ELF-1 (cell line): Measurements from ENCODE around the gene ADCY1.
"Not testable (repeated sequence)": the region's sequence is repeated elsewhere in the genome, so short reads cannot be mapped to it uniquely, and the experiment has no call there.

ENCODE experiments used
- DNase-seq: peaks from one replicate; pipeline ENCODE4 v3.0.0-alpha.2; 2016; ENCODE audit warnings: low read depth, low spot score

ADCY1 gene

DNA sequence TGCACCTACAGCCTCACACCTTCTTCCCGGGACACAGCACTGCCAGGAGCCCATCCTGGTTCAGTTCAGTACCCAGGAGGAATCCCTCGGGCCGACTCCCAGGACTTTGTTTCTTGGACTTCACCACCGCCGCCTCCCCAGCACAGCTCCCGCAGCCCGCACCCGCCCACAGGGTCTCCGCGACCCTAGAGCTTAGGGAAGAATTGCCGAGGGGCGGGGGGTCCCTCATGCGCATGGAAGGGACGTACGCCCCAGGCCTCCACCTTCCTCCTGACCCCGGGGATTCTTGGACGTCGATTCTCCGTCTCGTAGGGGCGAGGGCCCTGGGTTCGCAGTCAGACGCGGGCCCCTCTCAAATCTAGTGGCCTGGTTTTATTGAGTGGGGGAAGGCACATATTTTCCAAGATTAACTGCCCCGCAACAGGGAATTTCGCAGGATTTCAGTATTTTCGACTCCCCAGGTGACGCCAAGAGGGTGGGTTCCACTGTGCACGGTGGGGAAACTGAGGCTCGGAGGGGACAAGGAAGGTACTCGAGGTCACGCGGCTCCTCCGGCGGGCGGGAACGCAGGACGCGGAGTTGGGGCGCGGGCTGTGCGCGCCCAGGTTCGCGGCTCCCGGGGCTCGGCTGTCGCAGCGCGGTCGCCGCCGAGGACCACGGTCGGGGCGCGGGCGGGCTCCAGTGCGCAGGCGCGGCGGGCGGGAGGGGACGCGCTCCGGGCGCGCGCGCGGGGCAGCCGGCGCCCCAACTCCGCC, at the start of gene ADCY1:
TSS of gene ADCY1 (plus strand) at position 708 of the 755 bp plus-strand sequence. CDS start 176 bp downstream, outside the sequence.
- no peak for DNase-seq

DNA sequence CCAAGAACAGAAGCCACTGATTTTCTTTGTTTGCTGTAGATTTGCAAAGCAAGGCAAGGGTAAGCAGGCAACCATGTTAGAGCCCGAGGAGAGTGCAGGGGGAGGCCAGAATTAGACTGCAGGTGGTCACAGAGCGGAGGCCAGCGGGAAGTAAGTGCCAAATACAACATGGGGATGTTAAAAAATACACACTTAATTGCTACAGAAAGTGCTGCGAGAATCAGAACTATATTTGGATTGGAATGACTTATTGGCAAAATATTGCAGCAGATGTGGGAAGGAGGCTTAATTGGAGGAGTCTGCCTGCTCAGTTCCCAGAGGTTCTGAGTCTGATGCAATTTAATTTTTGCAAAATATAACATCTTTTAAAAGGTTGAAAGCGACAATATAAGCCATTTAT, 49.7 kb upstream of the ADCY1 start:
- DNase-seq, result no peak

DNA sequence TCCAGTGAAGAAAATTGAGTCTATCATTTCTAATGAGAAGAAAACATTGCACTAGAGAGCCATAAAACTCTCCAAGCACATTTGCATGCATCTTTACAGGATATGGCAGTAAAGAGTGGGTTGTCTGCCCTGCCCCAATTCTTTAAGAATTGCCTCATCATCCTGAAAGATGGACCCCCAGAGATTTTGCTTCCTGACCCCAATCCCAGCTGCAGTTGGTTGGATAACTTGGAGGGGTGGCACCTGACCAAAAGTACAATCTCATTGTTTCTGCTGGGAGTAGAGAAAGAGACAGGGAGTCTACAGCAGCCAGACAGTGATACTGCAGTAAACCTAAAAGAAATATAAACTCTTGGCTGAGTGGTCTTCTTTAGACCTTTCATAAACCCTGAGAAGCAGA, 49.1 kb upstream of the ADCY1 start:
- DNase-seq, result no peak

DNA sequence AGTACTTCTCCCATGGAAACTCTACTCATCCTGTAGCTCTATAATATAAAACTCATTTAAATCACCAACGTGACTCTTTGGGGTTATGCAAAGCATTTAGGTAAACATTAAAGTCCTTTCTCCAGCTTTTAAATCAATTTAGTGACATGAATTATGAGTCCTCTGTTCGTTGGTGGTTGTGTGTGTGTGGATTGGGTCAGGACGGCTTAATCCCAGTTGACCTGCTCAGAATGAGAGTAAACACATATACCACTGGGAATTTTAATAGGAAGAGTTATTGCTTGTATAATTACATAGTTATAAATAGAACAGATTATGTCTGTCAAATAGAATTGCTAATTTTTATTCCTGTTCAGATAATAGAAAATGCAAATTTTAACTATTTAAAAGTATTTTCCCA, 30.7 kb upstream of the ADCY1 start:
- DNase-seq, result no peak

DNA sequence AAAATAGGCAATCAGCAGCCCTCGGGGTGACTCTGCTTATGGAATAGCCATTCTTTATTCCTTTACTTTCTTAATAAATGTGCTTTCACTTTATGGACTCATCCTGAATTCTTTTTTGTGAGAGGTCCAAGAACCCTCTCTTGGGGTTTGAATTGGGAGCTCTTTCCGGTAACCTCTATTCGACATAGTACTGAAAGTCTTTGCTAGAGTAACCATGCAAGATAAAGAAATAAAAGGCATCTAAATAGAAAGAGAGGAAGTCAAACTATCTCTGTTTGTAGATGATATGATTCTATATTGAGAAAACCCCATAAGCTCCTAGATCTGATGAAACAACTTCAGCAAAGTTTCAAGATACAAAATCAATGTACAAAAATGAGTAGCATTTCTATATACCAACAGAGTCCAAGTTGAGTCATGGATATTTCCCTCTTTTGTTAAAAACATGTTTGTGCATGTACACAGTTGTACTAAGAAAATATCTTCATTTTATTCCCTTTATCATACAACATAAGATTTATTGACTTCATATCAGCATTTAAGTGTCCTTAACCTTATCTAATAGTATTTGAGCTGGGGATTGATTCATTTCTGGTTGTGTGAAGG, 29.0 kb upstream of the ADCY1 start:
- DNase-seq, result not testable (repeated sequence)

DNA sequence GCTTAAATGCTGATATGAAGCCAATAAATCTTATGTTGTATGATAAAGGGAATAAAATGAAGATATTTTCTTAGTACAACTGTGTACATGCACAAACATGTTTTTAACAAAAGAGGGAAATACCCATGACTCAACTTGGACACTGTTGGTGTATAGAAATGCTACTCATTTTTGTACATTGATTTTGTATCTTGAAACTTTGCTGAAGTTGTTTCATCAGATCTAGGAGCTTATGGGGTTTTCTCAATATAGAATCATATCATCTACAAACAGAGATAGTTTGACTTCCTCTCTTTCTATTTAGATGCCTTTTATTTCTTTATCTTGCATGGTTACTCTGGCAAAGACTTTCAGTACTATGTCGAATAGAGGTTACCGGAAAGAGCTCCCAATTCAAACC, 25.3 kb upstream of the ADCY1 start:
- not testable (repeated sequence) for DNase-seq

DNA sequence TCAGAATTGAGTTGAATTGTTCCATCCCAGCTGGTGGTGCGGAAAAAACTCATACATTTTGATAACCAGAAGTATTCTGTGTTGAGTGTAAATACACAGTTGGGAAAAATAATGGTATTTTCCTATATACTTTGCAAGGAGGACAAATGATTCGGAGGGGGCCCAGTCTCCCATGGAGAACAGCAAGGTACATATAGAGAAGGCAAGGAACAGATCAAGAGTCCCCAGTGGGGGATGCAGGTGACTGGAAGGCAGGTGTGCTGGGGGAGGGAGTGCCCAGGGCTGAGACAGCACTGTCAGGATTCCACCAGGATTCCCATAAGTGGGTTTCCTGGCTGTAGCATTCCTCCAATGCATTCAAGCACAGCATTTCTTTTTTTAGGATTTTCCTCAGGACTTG, 10.8 kb upstream of the ADCY1 start:
- no peak for DNase-seq

DNA sequence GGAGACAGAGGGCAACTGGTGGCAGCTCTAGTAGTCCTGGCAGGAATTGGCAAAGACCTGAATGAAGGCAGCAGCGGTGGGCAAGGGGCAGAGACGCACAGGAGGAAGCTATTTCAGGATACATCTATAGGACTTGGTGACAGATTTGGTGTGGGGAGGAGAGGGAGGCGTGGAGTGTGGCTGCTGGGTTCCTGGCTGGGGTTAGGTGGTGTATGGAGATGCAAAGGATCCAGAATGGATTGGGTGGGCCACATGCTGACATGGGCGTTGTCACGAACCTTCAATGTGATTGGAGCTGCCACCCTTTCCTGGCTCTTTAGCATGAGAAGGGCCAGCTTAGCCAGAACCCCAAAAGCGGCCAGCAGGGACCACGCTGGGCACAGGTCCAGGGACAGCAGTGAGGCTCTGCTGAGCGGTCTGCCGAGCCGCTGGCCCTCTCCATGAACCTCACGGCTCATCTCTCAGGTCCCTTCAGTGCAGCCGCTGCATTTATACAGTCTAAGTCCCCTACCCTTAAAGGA, 10.2 kb upstream of the ADCY1 start:
- no peak for DNase-seq

DNA sequence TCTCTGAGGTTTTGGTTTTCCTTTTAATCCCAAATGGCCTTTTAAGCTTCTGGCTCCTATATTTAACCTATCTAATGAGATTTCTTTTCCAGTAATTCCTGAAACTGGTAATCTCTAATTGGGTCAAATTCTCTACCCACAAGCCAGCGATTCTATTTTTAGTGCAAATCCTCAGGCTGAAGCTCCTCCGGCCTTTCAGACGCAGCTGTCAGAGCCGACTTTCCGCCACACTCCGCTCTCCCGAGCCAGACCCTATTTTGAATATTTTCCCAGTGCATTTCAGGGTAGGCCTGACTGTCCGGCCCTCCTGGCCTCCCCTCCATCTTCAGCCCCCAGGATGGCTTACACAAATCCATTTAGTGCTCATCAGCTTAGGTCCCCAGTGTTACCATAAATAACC, 9.7 kb upstream of the ADCY1 start:
- no peak for DNase-seq

DNA sequence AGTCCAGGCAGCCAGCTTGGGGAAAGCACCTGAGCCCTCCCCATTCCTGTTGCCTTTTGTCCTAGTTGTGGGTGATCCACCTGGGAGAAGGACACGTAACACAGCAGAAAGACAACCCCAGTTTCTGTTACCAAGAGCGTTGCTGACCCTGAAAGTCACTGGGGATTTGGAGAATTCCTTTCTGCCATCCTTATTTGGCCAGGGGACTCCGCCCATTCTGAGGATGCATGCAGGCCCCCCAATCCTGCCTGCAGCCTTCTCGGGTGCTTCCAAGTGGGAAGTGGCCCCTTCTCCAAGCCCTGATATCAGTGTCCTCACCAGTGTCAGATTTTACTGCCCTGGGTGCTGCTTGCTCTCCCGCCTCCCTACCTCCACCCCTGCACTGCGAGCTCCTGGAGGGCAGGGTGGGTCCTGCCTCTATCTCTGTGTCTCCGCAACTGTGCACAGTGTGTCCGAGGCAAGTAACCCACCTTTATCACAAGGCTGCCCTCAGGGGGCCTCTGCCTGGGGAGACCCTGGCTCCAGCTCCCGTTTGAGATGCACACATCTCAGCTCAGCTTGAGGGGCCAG, 9.2 kb upstream of the ADCY1 start:
- DNase-seq, result no peak

DNA sequence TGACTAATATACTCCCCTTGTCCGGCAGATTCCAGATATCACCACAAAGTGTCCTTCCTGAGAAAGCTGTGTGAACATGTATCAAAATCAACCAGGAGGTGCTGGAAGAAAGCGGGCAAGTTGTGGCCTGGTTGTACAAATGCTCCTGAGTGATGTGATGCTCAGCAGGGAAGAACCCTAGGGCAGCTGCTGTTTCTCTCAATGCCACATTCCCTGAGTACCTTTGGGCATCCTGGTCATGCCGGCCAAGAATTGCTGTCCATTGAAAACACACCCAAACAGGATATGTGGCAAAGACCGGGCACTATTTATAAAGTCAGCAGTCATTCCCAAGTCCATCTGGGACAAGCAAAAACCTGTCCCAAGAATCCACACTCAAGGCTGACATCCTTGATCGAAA, 7.8 kb upstream of the ADCY1 start:
- DNase-seq, result no peak

DNA sequence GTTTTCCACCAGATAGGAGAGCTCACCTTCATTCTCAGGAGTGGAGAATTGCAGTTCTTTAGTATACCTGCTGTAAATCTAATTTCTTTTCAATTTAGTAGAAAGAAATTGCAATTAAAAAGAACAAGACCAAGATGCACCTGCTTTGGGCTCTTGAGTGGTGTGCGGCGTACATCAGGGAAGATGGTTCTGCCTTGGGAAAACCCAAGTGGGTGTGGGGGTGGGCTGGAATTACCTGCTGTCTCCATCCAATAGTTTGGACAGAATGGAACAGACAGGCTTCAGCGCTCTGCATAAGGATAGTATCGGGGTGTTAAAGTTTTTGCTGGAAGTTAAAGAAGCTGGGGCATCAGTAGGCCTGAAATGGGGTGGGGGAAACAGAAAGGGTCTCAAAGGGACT, 7.2 kb upstream of the ADCY1 start:
- no peak for DNase-seq

DNA sequence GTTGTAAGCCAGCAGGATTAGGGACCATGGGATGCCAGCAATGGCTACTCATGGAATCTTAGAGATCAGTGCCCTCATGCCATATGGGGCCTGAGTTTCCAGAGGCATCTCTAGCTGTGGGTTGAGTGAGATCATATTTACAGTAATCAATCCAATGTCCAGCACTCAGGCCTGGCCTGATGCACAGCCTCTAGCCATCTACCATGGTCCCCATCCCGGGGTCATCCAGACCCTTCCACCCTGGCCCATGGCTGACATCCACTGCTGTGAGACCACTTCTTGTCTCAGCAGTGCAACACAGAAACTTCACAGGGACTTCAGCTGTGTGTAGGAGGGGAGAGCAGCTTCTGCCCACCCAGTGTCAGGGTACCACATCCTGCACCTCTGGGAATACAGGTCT, 6.5 kb upstream of the ADCY1 start:
- DNase-seq, result no peak

DNA sequence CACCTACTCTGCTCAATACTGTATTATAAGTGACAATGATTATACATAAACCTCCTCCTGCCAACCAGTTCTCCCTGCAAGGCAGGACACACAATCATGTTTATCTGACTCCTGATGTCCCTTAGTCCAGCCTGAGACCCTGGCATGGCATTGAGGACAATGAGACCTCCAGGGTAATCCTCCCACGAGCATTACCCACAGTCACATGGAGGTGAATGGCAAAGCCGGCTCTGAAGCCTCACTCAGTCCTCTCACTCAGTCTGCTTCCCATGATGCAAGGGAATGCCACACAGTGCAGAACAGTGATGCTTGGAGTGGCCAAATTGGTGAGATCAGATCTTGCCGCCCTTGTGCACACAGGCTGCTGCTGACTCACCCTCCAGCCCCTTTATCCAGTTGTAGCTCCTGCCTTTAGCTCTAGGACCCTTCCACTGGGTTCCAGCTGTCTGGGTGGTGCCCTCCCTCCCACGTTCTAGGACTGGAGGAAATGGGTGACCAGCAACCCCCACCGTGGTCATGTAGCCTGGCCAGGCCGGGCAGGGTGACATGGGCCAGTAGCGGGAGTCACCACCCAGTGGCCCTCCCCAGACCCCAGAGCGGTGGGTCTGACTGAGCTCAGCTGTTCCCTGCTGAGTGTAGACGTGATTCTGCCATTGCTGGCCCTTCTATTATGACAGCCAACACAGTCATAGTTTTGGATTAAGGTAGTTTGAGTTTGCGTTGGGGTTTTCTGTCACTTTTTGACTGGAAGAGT, 5.5 kb upstream of the ADCY1 start:
- no peak for DNase-seq

DNA sequence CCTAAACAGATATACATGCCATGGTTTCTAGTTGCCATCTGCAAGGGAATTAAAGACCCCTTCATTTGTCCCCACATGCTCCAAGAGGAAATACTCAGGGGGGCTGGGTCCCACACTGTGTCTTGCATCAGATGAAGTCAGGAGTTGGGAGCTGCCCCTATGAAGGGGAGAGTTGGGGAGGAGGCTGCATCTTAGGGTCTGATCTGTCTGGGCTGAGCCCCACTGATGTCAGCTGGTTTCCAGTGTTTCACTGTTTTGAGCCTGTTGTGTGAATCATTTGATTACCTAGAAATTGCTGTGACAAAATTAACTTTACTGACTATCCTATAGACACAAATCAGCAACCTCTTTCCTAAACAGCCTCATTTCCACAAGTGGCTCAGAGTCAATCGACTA, 4.9 kb upstream of the ADCY1 start:
- no peak for DNase-seq

DNA sequence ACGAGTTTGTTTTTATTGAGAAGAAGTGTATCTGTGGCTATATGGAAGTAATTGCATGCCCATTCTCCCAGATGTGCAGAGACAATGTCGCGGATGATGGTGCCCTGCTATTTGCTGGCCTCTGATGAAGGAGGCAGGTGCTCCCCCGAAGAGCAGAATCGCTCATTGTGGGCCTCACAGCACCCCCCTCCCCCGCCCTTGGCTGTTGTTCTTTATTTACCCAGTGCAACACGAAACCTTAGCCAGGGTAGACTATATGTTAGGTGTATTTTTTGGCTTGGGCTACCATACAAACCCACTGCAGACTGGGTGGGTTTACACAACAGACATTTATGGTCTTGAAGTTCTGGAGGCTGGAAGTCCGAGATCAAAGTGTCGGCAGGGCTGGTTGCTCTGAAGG, 3.4 kb upstream of the ADCY1 start:
- no peak for DNase-seq

DNA sequence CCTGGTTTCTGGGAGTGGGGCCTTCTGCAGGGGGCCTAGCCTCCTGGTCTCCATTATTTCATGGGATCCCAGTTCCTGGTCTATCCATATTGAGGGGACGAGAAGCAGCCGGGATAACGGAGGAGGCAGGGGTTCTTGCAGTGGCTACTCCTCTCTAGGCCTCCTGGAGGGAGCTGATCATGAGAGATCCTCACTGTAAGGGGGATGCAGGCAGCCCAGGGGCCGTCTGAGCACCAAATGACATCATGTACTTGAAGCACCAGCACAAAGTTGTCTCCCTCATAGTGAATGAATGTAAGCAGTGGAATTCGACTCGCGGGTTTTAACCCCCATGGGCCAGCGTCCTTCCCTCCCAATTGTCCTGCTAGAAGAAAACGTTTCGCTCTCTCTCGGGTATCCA, 964 bp upstream of the ADCY1 start:
- peak; percentile 27 for DNase-seq

DNA sequence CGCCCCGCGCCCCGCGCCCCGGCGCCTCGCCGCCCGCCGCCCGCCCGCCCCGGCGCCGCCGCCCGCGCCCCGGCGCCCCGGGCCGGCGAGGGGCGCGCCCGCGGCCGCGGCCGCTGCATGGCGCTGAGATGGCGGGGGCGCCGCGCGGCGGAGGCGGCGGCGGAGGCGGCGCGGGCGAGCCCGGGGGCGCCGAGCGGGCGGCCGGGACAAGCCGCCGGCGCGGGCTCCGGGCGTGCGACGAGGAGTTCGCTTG, 174 bp downstream of the ADCY1 start:
- DNase-seq, result no peak

DNA sequence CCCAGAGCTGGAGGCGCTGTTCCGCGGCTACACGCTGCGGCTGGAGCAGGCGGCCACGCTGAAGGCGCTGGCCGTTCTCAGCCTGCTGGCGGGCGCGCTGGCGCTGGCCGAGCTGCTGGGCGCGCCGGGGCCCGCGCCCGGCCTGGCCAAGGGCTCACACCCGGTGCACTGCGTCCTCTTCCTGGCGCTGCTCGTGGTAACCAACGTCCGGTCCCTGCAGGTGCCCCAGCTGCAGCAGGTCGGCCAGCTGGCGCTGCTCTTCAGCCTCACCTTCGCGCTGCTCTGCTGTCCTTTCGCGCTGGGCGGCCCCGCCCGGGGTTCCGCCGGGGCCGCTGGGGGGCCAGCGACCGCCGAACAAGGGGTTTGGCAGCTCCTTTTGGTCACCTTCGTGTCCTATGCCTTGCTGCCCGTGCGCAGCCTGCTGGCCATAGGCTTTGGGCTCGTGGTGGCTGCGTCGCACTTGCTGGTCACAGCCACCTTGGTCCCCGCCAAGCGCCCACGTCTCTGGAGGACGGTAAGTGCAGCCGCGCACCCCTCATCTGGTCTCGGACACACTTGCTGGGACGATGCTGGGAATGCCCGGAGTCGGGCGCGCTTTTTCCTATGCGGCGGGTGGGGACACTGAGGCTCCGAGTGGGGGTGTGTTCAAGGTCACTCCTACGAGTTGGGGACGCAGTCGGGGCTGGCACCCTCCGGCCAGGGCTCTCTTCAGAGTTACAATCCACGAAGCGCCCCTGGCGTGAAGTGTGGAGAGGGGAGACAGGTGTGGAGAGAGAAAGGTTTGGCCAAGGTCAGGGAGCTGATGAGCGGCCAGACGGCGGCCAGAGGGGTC, 717 bp downstream of the ADCY1 start:
- DNase-seq, result peak; percentile 65

DNA sequence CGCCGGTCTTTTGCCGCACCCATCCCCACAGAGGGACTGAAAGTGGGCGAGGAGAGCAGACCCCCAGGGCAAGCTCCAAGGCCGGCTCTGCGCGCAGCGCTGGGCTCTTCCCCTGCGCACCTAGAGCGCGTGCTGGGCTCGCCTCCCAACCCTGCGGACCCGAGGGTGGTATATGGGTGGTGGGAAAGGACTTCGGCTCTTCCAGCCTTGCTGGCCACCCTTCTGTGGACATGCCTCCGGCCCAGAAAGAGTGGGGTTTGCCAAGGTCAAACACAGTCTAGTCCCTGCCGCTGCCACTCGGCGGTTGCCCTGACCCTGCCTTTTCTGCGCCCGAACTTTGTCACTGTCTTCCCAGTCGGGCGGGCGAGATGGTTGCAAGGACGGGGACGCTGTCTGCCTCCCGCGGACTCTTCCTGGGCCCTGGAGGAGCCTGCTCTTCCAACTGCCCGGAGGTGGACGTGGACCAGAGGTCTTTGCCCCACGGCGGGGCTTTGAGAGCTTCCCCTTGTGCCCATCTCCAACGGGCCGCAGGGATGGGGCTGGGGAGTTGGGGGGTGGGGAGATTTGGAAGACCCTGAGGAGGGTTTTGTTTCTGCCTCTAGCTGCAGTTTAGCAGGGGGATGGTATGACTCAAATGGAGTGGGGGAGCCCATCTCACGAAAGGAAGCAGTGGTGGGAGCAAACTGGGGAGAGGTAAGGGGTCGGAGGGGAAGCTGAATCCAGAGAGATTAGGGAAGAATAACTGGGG, 1.5 kb downstream of the ADCY1 start:
- DNase-seq, result no peak
